ENCODE results near the gene MYCBP2. TPM values are rescaled to one million over a fixed set of nuclear protein-coding genes. Genes with fewer than 3 reads are reported as not detected.

Gene MYCBP2
- total and polyA plus RNA-seq, 9 donors: 45.6 to 145 (median 100) TPM

DNA sequence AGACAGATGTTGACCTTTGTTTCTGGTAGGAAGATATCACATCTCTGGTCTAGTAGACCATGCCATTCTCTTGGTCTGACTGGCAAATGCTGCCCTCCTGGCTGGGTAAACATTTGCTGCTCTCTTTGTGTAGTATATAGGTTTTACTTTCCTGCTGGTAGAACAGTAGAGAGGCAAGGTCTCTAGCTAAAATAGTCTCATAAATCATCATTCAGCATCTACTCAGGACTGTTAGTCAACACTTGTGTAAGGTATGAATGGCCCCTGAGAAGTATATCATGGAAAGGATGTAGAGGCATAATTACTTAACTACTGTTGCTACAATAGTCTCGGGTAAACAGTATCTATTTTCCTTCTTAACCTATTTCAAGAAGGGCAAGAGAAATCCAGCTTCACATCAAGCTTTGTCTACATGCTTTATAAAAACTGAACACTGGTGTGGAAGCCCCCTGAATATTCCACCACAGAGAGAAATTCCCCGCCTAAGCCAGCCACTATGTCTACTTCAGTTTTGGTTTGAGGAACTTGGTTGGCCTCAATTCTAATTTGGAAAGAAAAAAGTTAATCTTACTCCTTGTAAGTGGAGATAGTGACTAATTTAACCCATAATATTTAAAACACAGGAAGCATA lies 18.4 kb upstream of the MYCBP2 start:
- H3K27ac ChIP-seq: no peak overlapping the region
- H3K27me3 ChIP-seq: no peaks in the 10 kb centered on the region
- TF ChIP-seq EP300 (IDR thresholded peaks at IDR 0.05): no peak
- TF ChIP-seq POLR2A (IDR thresholded peaks at IDR 0.05): no peak
- TF ChIP-seq, protein P1, sequence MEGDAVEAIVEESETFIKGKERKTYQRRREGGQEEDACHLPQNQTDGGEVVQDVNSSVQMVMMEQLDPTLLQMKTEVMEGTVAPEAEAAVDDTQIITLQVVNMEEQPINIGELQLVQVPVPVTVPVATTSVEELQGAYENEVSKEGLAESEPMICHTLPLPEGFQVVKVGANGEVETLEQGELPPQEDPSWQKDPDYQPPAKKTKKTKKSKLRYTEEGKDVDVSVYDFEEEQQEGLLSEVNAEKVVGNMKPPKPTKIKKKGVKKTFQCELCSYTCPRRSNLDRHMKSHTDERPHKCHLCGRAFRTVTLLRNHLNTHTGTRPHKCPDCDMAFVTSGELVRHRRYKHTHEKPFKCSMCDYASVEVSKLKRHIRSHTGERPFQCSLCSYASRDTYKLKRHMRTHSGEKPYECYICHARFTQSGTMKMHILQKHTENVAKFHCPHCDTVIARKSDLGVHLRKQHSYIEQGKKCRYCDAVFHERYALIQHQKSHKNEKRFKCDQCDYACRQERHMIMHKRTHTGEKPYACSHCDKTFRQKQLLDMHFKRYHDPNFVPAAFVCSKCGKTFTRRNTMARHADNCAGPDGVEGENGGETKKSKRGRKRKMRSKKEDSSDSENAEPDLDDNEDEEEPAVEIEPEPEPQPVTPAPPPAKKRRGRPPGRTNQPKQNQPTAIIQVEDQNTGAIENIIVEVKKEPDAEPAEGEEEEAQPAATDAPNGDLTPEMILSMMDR (IDR thresholded peaks at IDR 0.05): no peak
- H3K36me3 ChIP-seq: no peaks in the 10 kb centered on the region
- no peak for DNase-seq
- no peaks in the 10 kb centered on the region for H3K9me3 ChIP-seq
- WGBS, 3 donors: 76 to 85% (median 78%) methylated on average over 2 of the region's 2 CpGs
- H3K4me1 ChIP-seq (ENCODE audit: insufficient read depth): no peaks in the 10 kb centered on the region
- H3K4me3 ChIP-seq: no peak overlapping the region
- intact Hi-C loops (cut with DNase I): no loop called here

DNA sequence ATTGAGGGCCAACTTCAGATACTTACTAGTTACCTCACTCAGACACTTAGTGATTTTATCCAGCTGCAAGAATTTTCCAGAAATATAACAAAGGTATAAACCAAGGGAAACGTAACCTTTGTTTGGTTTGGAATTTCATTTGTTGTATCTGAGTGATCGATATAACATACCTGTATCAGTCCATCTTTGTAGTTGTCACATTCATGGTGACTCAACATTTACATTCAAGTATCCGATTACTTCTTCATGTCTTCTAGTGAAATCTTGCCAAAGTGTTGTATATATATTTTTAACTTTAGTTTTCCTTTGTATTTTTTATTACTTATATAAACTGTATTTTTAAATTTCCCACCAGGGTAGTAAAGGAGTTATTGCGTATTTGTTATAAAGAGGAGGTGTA lies 16.9 kb upstream of the MYCBP2 start:
- 90 to 95% (median 91%) methylated on average over 4 of the region's 4 CpGs for WGBS, 3 donors

DNA sequence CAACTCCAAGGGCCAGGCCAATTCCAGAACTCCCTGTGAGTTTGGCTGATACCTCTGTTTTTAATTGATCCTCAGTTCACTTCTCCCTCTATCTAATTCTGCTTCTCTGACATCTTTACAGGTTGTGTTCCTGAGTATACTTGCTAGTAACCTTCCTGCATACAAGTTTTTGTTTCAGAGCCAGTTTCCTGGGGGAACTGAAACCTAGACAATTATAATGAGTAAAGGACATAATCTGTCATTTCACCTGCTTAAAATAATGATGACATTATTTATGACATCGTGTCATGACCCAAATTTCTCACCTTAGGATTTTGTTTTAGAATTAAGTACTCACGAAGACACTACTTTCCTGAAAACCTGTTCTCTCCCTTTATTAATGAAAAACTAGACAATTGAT lies 12.5 kb upstream of the MYCBP2 start:
- WGBS, 3 donors: 86 to 89% (median 88%) methylated on average over 2 of the region's 2 CpGs
- DNase-seq: no peak
- TF ChIP-seq EP300 (IDR thresholded peaks at IDR 0.05): no peak
- TF ChIP-seq, protein P1 (IDR thresholded peaks at IDR 0.05): no peak
- H3K9me3 ChIP-seq: no peaks in the 10 kb centered on the region
- H3K27me3 ChIP-seq: no peaks in the 10 kb centered on the region
- H3K36me3 ChIP-seq: no peaks in the 10 kb centered on the region
- H3K27ac ChIP-seq: no peak overlapping the region
- no peak overlapping the region for H3K4me3 ChIP-seq
- intact Hi-C loops (cut with DNase I): no loop called here
- H3K4me1 ChIP-seq (ENCODE audit: insufficient read depth): no peaks in the 10 kb centered on the region

More for the DNA sequence above, 16.9 kb upstream of the MYCBP2 start:
- Histone ChIP-seq H3K4me3 (no peak overlapping the region), H3K27me3 (no peaks in the 10 kb centered on the region), H3K27ac (no peak overlapping the region), H3K36me3 (no peaks in the 10 kb centered on the region), H3K4me1 (ENCODE audit: insufficient read depth) (no peaks in the 10 kb centered on the region), H3K9me3 (no peaks in the 10 kb centered on the region)
- DNase-seq: no peak
- no peak for TF ChIP-seq EP300 (IDR thresholded peaks at IDR 0.05)
- no peak for TF ChIP-seq POLR2A (IDR thresholded peaks at IDR 0.05)
- TF ChIP-seq, protein P1 (IDR thresholded peaks at IDR 0.05): no peak
- intact Hi-C loops (cut with DNase I): no loop called here

DNA sequence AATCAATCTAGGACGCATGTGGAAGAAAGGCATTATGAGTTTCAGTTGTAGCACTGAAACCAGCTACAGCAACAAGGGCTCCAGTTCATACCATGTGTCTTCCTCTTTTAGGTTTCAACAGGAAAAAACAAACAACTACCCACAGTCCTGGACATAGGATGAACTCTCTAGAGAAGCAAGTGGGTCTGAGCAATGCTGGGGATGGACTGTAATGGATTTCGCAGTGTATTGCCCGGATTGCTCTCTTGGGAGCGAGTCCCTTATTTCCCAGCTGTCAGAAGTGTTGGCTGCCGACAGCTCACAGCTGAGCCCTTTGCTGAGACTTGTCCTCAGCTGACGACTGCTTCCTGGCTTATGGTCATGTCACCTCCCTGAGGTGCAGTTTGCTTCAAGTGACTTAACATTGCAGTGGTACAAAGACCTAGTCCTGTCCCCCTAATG lies 12.1 kb upstream of the MYCBP2 start:
- 81 to 87% (median 85%) methylated on average over 6 of the region's 6 CpGs for WGBS, 3 donors
- H3K9me3 ChIP-seq: no peaks in the 10 kb centered on the region

More for the DNA sequence above, 12.1 kb upstream of the MYCBP2 start:
- no peak for DNase-seq
- Histone ChIP-seq H3K4me1 (ENCODE audit: insufficient read depth) (no peaks in the 10 kb centered on the region), H3K36me3 (no peaks in the 10 kb centered on the region), H3K27ac (no peak overlapping the region), H3K4me3 (no peak overlapping the region), H3K27me3 (no peaks in the 10 kb centered on the region)
- intact Hi-C loops (cut with DNase I): no loop called here
- TF ChIP-seq, protein P1 (IDR thresholded peaks at IDR 0.05): no peak
- TF ChIP-seq POLR2A (IDR thresholded peaks at IDR 0.05) (no peak), EP300 (IDR thresholded peaks at IDR 0.05) (no peak)
